Measurements from ENCODE around the gene IGSF3.

DNA sequence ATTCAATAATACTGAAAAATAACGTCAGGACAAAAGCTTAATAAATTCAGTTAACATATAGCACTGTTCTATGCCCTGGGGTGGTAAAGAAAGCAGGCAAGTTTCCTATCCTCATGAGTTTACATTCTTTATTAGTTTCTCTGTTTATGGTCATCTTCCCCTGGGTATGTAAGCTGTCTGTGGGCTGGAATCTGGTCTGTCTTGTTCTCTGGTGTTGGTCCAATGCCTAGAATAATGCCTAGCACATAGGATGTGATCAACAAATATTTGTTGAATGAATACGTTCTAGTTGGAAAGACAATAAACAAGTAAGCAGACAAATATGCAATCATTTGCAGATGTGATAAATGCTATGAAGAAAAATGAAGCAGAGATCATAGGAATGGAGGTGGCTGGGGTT is 7.2 kb upstream of the IGSF3 start:
- TF ChIP-seq, protein P1, sequence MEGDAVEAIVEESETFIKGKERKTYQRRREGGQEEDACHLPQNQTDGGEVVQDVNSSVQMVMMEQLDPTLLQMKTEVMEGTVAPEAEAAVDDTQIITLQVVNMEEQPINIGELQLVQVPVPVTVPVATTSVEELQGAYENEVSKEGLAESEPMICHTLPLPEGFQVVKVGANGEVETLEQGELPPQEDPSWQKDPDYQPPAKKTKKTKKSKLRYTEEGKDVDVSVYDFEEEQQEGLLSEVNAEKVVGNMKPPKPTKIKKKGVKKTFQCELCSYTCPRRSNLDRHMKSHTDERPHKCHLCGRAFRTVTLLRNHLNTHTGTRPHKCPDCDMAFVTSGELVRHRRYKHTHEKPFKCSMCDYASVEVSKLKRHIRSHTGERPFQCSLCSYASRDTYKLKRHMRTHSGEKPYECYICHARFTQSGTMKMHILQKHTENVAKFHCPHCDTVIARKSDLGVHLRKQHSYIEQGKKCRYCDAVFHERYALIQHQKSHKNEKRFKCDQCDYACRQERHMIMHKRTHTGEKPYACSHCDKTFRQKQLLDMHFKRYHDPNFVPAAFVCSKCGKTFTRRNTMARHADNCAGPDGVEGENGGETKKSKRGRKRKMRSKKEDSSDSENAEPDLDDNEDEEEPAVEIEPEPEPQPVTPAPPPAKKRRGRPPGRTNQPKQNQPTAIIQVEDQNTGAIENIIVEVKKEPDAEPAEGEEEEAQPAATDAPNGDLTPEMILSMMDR (conservative IDR thresholded peaks at IDR 0.05; ENCODE audit: low read depth in 2 of 2): no peak
- TF ChIP-seq EZH2phosphoT487 (IDR thresholded peaks at IDR 0.05; ENCODE audit: unreplicated experiment) (no peak), POLR2AphosphoS5 (IDR thresholded peaks at IDR 0.05; ENCODE audit: low read depth) (no peak)
